Smooth muscle cell (in vitro differentiated cells): Measurements from ENCODE around the gene IL36RN. TPM values are rescaled to one million over a fixed set of nuclear protein-coding genes. Genes with fewer than 3 reads are reported as not detected.

Experiments
- DNase-seq: peaks from one replicate; lab custom pipeline; 2025; ENCODE audit not compliant: unreplicated experiment; lab: John Stamatoyannopoulos, UW
- H2AFZ ChIP-seq: fragments of 200-600 bp; sonication (generic); 2 replicates; pipeline ENCODE4 v1.6.0; 2016; ENCODE audit warnings: antibody characterized with exemption, low read depth, mild to moderate bottlenecking
- H3F3A ChIP-seq: fragments of 200-600 bp; sonication (generic); 2 replicates; pipeline ENCODE4 v1.6.0; 2017; ENCODE audit warnings: antibody characterized with exemption, low read depth
- H3K27ac ChIP-seq: fragments of 200-600 bp; sonication (generic); 2 replicates; pipeline ENCODE4 v1.5.1; 2016; ENCODE audit warnings: low read depth, mild to moderate bottlenecking
- H3K27me3 ChIP-seq: fragments of 200-600 bp; sonication (generic); 2 replicates; pipeline ENCODE4 v1.6.1; 2016; ENCODE audit warnings: low read depth, mild to moderate bottlenecking
- H3K36me3 ChIP-seq: fragments of 200-600 bp; sonication (generic); 2 replicates; pipeline ENCODE4 v1.5.1; 2016; ENCODE audit warnings: low read depth
- H3K4me1 ChIP-seq: fragments of 200-600 bp; sonication (generic); 2 replicates; pipeline ENCODE4 v1.5.1; 2016; ENCODE audit warnings: low read depth
- H3K4me2 ChIP-seq: fragments of 200-600 bp; sonication (generic); 2 replicates; pipeline ENCODE4 v1.6.0; 2016; ENCODE audit warnings: mild to moderate bottlenecking
- H3K4me3 ChIP-seq: fragments of 200-600 bp; sonication (generic); 2 replicates; pipeline ENCODE4 v1.5.1; 2016; ENCODE audit warnings: mild to moderate bottlenecking
- H3K79me2 ChIP-seq: fragments of 200-600 bp; sonication (generic); 2 replicates; pipeline ENCODE4 v1.6.0; 2016; ENCODE audit warnings: low read depth, mild to moderate bottlenecking
- H3K9ac ChIP-seq: fragments of 200-600 bp; sonication (generic); 2 replicates; pipeline ENCODE4 v1.6.0; 2016; ENCODE audit warnings: low read depth
- H3K9me3 ChIP-seq: fragments of 200-600 bp; sonication (generic); replicated peaks from 2 replicates; pipeline ENCODE4 v1.5.1; 2016; ENCODE audit warnings: low read depth
- H4K20me1 ChIP-seq: fragments of 200-600 bp; sonication (generic); 2 replicates; pipeline ENCODE4 v1.6.0; 2016; ENCODE audit warnings: low read depth
- CTCF ChIP-seq: fragments of 200-600 bp; sonication (generic); IDR thresholded peaks from 2 replicates; pipeline ENCODE4 v1.5.1; 2017; ENCODE audit warnings: borderline replicate concordance, mild to moderate bottlenecking, antibody characterized with exemption; ENCODE audit not compliant: insufficient read depth, poor library complexity, severe bottlenecking
- WGBS: methylation state at CpG from one replicate; pipeline ENCODE4 v1.1.7; 2016; ENCODE audit warnings: low lambda C conversion rate; 5-methylcytosine and 5-hydroxymethylcytosine counted together
- polyA plus RNA-seq: library from polyadenylated mRNA; unstranded; fragments of >200 nt; fragmentation: Nextera tagmentation; extraction: Ambion mirVana; gene quantifications from 2 replicates; pipeline ENCODE4 v1.2.1, GENCODE V29; 2016
- total RNA-seq: library from RNA; depleted of rRNA; stranded (reverse); fragments of >200 nt; gene quantifications from 2 replicates; pipeline ENCODE4 v1.2.3, GENCODE V29; 2014

The IL36RN gene
- total and polyA plus RNA-seq, 2 experiments from 2014 or later: 1.5 to 7.8 TPM

- H4K20me1 ChIP-seq: no peaks in the 10 kb centered on the region
- DNase-seq: no peak
- H3K4me1 ChIP-seq: no peaks in the 10 kb centered on the region
- H3F3A ChIP-seq: no peaks in the 10 kb centered on the region
- 90% methylated on average over 2 of the region's 2 CpGs for WGBS
- no peaks in the 10 kb centered on the region for H3K79me2 ChIP-seq
- H3K36me3 ChIP-seq: no peaks in the 10 kb centered on the region
- H2AFZ ChIP-seq: no peak overlapping the region
- TF ChIP-seq CTCF: no peak
- H3K27ac ChIP-seq: no peak overlapping the region
- no peaks in the 10 kb centered on the region for H3K9me3 ChIP-seq
- H3K4me2 ChIP-seq: no peak overlapping the region
- H3K9ac ChIP-seq: no peak overlapping the region
- H3K27me3 ChIP-seq: peaks cover 81% of the 10 kb centered on the region
- no peak overlapping the region for H3K4me3 ChIP-seq
These were observed 34.2 kb upstream of the IL36RN start for GRCh38 chr2:113024764-113025163.

GRCh38 chr2:113025737-113026136, 33.3 kb upstream of the IL36RN start:
- Histone ChIP-seq H2AFZ (no peak overlapping the region), H4K20me1 (no peaks in the 10 kb centered on the region), H3K27ac (no peak overlapping the region), H3K4me2 (no peak overlapping the region), H3K4me1 (no peaks in the 10 kb centered on the region), H3K27me3 (peaks cover 89% of the 10 kb centered on the region), H3F3A (no peaks in the 10 kb centered on the region), H3K9me3 (no peaks in the 10 kb centered on the region), H3K4me3 (no peak overlapping the region), H3K36me3 (no peaks in the 10 kb centered on the region), H3K9ac (no peak overlapping the region), H3K79me2 (no peaks in the 10 kb centered on the region)
- TF ChIP-seq CTCF: no peak
- DNase-seq: no peak
- WGBS: 59% methylated on average over 2 of the region's 2 CpGs

GRCh38 chr2:113027691-113028090, 31.3 kb upstream of the IL36RN start:
- no peak for TF ChIP-seq CTCF
- Histone ChIP-seq H3F3A (no peaks in the 10 kb centered on the region), H3K27ac (no peak overlapping the region), H3K4me1 (no peaks in the 10 kb centered on the region), H3K27me3 (peaks cover 80% of the 10 kb centered on the region), H4K20me1 (no peaks in the 10 kb centered on the region), H3K36me3 (no peaks in the 10 kb centered on the region), H3K4me3 (no peak overlapping the region), H3K79me2 (no peaks in the 10 kb centered on the region), H3K9me3 (no peaks in the 10 kb centered on the region), H2AFZ (no peak overlapping the region), H3K4me2 (no peak overlapping the region), H3K9ac (no peak overlapping the region)
- 80% methylated on average over 2 of the region's 2 CpGs for WGBS
- DNase-seq: no peak

GRCh38 chr2:113028112-113028511, 30.9 kb upstream of the IL36RN start:
- H3K4me2 ChIP-seq: no peak overlapping the region
- no peaks in the 10 kb centered on the region for H3K9me3 ChIP-seq
- no peak overlapping the region for H3K4me3 ChIP-seq
- H3F3A ChIP-seq: no peaks in the 10 kb centered on the region
- no peak for DNase-seq
- no peak for TF ChIP-seq CTCF
- 27% methylated on average over 1 of the region's 1 CpG for WGBS
- H2AFZ ChIP-seq: no peak overlapping the region
- H3K9ac ChIP-seq: no peak overlapping the region
- no peaks in the 10 kb centered on the region for H3K79me2 ChIP-seq
- H3K27me3 ChIP-seq: peaks cover 78% of the 10 kb centered on the region
- H4K20me1 ChIP-seq: no peaks in the 10 kb centered on the region
- H3K27ac ChIP-seq: no peak overlapping the region
- H3K36me3 ChIP-seq: no peaks in the 10 kb centered on the region
- no peaks in the 10 kb centered on the region for H3K4me1 ChIP-seq
